Measurements from ENCODE around the gene FBXL3.
A peak's percentile ranks its signal among the peaks of the same experiment; 100 is the strongest.
"Not testable (repeated sequence)": the region's sequence is repeated elsewhere in the genome, so short reads cannot be mapped to it uniquely, and the experiment has no call there.

Gene FBXL3

DNA sequence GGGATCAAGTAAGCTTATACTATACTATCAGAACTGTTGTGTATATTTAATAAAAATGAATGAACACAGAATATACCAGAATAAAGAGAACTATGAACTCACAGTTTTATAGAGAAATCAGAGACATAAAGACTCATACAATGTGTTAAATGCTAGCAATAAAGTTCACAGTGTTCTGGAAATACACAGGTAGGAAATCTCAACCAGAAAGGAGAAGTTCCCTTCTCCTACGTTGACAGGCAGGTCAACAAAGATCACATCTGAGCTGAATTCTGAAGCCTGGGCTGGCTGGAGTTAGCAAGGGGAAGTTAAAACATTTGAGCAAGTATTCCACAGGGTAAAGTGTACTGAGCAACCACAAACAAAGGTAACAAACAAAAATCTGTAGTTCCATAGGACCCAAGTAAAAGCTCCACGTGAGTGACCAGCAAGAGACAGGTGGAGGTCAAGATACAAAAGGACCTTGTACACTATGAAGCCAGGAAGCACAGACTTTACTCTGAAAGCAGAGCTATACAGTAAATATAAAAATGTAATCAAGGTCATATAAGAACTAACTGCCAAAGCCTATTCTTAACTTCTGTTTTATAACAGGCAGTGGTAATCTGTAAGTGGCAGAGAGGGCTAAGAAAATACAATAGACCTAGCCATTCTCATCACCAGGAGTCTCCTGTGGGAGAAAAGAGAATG, 13.0 kb downstream of the FBXL3 start:
- DNase-seq (ENCODE audit: low spot score) = no peak
- TF ChIP-seq, protein P1, sequence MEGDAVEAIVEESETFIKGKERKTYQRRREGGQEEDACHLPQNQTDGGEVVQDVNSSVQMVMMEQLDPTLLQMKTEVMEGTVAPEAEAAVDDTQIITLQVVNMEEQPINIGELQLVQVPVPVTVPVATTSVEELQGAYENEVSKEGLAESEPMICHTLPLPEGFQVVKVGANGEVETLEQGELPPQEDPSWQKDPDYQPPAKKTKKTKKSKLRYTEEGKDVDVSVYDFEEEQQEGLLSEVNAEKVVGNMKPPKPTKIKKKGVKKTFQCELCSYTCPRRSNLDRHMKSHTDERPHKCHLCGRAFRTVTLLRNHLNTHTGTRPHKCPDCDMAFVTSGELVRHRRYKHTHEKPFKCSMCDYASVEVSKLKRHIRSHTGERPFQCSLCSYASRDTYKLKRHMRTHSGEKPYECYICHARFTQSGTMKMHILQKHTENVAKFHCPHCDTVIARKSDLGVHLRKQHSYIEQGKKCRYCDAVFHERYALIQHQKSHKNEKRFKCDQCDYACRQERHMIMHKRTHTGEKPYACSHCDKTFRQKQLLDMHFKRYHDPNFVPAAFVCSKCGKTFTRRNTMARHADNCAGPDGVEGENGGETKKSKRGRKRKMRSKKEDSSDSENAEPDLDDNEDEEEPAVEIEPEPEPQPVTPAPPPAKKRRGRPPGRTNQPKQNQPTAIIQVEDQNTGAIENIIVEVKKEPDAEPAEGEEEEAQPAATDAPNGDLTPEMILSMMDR (IDR thresholded peaks at IDR 0.05; ENCODE audit: extremely low read depth, missing control alignments) = no peak

- DNase-seq (ENCODE audit: low spot score) = not testable (repeated sequence)
These were observed 17.2 kb downstream of the FBXL3 start for GRCh38 chr13:77009719-77010118.

DNA sequence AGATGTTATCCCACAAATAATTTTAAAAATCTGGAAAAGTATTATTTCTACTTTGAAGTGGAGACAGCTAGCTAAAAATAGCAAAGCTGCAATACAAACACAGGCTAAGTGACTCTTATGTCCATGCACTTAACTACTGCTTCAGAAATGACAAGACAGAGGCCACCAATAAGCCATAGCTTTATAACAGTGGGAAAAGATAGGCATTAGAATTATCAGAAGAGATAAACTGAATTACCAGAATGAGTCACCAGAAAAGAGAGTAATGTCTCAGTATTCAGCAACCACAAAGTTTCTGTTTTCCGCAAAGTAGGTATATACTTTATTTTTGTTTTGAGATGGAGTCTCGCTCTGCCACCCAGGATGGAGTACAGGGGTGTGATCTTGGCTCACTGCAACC, 17.9 kb downstream of the FBXL3 start:
- TF ChIP-seq, protein P1 (IDR thresholded peaks at IDR 0.05; ENCODE audit: extremely low read depth, missing control alignments) = no peak
- DNase-seq (ENCODE audit: low spot score) = no peak

GRCh38 chr13:77008337-77008736, 18.6 kb downstream of the FBXL3 start:
- DNase-seq (ENCODE audit: low spot score) = not testable (repeated sequence)

- TF ChIP-seq, protein P1 (IDR thresholded peaks at IDR 0.05; ENCODE audit: extremely low read depth, missing control alignments) = peak; percentile 30
These were observed 24.3 kb downstream of the FBXL3 start for GRCh38 chr13:77002590-77003190.

GRCh38 chr13:77001963-77002587, 24.9 kb downstream of the FBXL3 start:
- DNase-seq (ENCODE audit: low spot score) = no peak
- TF ChIP-seq, protein P1 (IDR thresholded peaks at IDR 0.05; ENCODE audit: extremely low read depth, missing control alignments) = no peak

More at GRCh38 chr13:77002590-77003190, 24.3 kb downstream of the FBXL3 start:
- DNase-seq (ENCODE audit: low spot score) = no peak

DNA sequence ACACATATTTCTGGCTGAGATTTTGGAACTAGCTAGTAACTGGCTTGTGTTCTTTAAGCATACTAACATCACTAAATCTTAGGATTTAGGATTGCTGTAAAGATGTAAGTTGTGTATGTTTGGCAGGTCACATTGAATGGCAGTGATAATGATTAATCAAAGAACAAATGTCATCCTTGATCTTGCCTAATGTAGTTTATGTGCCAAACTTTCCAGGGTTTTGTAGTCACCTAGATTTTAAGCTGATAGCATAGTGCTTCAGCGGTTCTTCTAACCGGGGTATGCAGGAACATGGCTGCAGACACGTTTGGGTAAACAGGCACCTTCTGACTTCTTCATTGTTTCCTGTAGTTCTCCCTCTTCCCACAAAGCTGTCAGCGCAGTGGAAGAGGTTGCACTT, 25.4 kb downstream of the FBXL3 start:
- TF ChIP-seq, protein P1 (IDR thresholded peaks at IDR 0.05; ENCODE audit: extremely low read depth, missing control alignments) = no peak

GRCh38 chr13:77000475-77000874, 26.5 kb downstream of the FBXL3 start:
- DNase-seq (ENCODE audit: low spot score) = no peak
- TF ChIP-seq, protein P1 (IDR thresholded peaks at IDR 0.05; ENCODE audit: extremely low read depth, missing control alignments) = no peak

More for the DNA sequence above, 25.4 kb downstream of the FBXL3 start:
- DNase-seq (ENCODE audit: low spot score) = no peak
